A673 (cell line): Measurements from ENCODE around the gene GLI3. TPM values are rescaled to one million over a fixed set of nuclear protein-coding genes. Genes with fewer than 3 reads are reported as not detected.

Source experiments
- BruUV-seq: library from RNA; stranded (reverse); fragments of 400-500 nt; replicated peaks from 2 replicates; lab custom pipeline; 2021; lab: Mats Ljungman, UMichigan
- CTCF ChIA-PET: fragments of 300-600 bp; sonication (Branson Sonifier 250); formaldehyde crosslinking; loops from one replicate; lab custom pipeline; 2022; ENCODE audit warnings: antibody characterized with exemption; lab: Charles Lee
- POLR2A ChIA-PET: fragments of 300-600 bp; sonication (Branson Sonifier 250); formaldehyde crosslinking; loops from one replicate; lab custom pipeline; 2022; ENCODE audit warnings: antibody characterized with exemption; ENCODE audit not compliant: low non-redundant PET; lab: Charles Lee
- DNase-seq: peaks from one replicate; pipeline ENCODE4 v3.0.0-alpha.2; 2015; ENCODE audit warnings: low spot score
- H3K27ac ChIP-seq: fragments of 200-600 bp; sonication (generic); 2 replicates; pipeline ENCODE4 v1.5.1; 2016; ENCODE audit warnings: mixed run types, low read depth, mild to moderate bottlenecking, mixed read lengths, antibody characterized with exemption, low read length; ENCODE audit not compliant: poor library complexity, severe bottlenecking
- H3K27me3 ChIP-seq: fragments of 200-600 bp; sonication (generic); replicated peaks from 2 replicates; pipeline ENCODE4 v1.6.1; 2017; ENCODE audit warnings: mixed run types, low read depth, mild to moderate bottlenecking, mixed read lengths, antibody characterized with exemption, low read length; ENCODE audit not compliant: insufficient read depth, poor library complexity
- H3K36me3 ChIP-seq: fragments of 200-600 bp; sonication (generic); 2 replicates; pipeline ENCODE4 v1.6.1; 2016; ENCODE audit warnings: mixed run types, mild to moderate bottlenecking, mixed read lengths, antibody characterized with exemption, low read length; ENCODE audit not compliant: insufficient read depth, poor library complexity, severe bottlenecking
- H3K4me1 ChIP-seq: fragments of 200-600 bp; sonication (generic); 2 replicates; pipeline ENCODE4 v1.6.1; 2017; ENCODE audit warnings: mixed run types, mild to moderate bottlenecking, mixed read lengths, antibody characterized with exemption, low read length; ENCODE audit not compliant: insufficient read depth, poor library complexity, severe bottlenecking
- H3K4me3 ChIP-seq: fragments of 200-600 bp; sonication (generic); 2 replicates; pipeline ENCODE4 v1.5.1; 2016; ENCODE audit warnings: low read depth, mixed run types, mild to moderate bottlenecking, mixed read lengths, low read length; ENCODE audit not compliant: poor library complexity, severe bottlenecking
- H3K9me3 ChIP-seq: fragments of 200-600 bp; sonication (generic); 2 replicates; pipeline ENCODE4 v1.6.1; 2016; ENCODE audit warnings: mixed run types, low read depth, mild to moderate bottlenecking, mixed read lengths, antibody characterized with exemption, low read length; ENCODE audit not compliant: poor library complexity, severe bottlenecking
- CTCF ChIP-seq: fragments of 300-800, 200-600 bp; sonication (generic); conservative IDR thresholded peaks from 2 replicates; pipeline ENCODE4 v1.5.1; 2017; ENCODE audit warnings: low read depth, mild to moderate bottlenecking, antibody characterized with exemption, low read length, moderate library complexity, mixed read lengths
- EZH2 ChIP-seq: fragments of 200-600 bp; sonication (generic); IDR thresholded peaks from 2 replicates; pipeline ENCODE4 v1.6.1; 2017; ENCODE audit warnings: borderline replicate concordance, low read depth, mild to moderate bottlenecking, mixed read lengths, antibody characterized with exemption, low read length; ENCODE audit not compliant: poor library complexity, severe bottlenecking
- intact Hi-C: fragments of 100-400 bp; cut with micrococcal nuclease; formaldehyde crosslinking; loops from one replicate; pipeline ENCODE4 v1.10.0; 2022; ENCODE audit not compliant: unreplicated experiment
- total RNA-seq: library from RNA; stranded (reverse); gene quantifications from 2 replicates; pipeline ENCODE4 v1.2.3, GENCODE V29; 2021

GLI3 gene
- total RNA-seq, 1 experiment from 2014 or later, result 52.6 TPM

- no peak for TF ChIP-seq EZH2
- no peak for TF ChIP-seq CTCF
- no peak for DNase-seq
- H3K27ac ChIP-seq, result no peak overlapping the region
- ChIA-PET CTCF (no interaction called here), POLR2A (no interaction called here)
- H3K4me1 ChIP-seq, result peaks cover 7% of the 10 kb centered on the region
- BruUV-seq, result no TSS peak
- intact Hi-C loops, result no loop called here
- no peaks in the 10 kb centered on the region for H3K9me3 ChIP-seq
- no peak overlapping the region for H3K4me3 ChIP-seq
- no peaks in the 10 kb centered on the region for H3K27me3 ChIP-seq
- H3K36me3 ChIP-seq, result peaks cover 12% of the 10 kb centered on the region
Observed at GRCh38 chr7:42029405-42029804, 207.6 kb downstream of the GLI3 start.

GRCh38 chr7:42027521-42027920 is 209.5 kb downstream of the GLI3 start:
- BruUV-seq, result no TSS peak
- ChIA-PET CTCF (no interaction called here), POLR2A (no interaction called here)
- H3K4me3 ChIP-seq, result no peak overlapping the region
- H3K9me3 ChIP-seq, result no peaks in the 10 kb centered on the region
- no peak for TF ChIP-seq EZH2
- TF ChIP-seq CTCF, result no peak
- DNase-seq, result no peak
- H3K4me1 ChIP-seq, result peaks cover 12% of the 10 kb centered on the region
- H3K27ac ChIP-seq, result no peak overlapping the region
- H3K36me3 ChIP-seq, result peaks cover 18% of the 10 kb centered on the region
- intact Hi-C loops, result no loop called here
- no peaks in the 10 kb centered on the region for H3K27me3 ChIP-seq

GRCh38 chr7:42026622-42027197 is 210.3 kb downstream of the GLI3 start:
- H3K9me3 ChIP-seq, result no peaks in the 10 kb centered on the region
- no peak overlapping the region for H3K27ac ChIP-seq
- H3K27me3 ChIP-seq, result no peaks in the 10 kb centered on the region
- POLR2A ChIA-PET, result no interaction called here
- TF ChIP-seq CTCF, result no peak
- no peak for TF ChIP-seq EZH2
- H3K4me1 ChIP-seq, result peaks cover 12% of the 10 kb centered on the region
- no TSS peak for BruUV-seq
- DNase-seq, result no peak
- H3K36me3 ChIP-seq, result peaks cover 18% of the 10 kb centered on the region
- no peak overlapping the region for H3K4me3 ChIP-seq
- CTCF ChIA-PET, result no interaction called here
- intact Hi-C loops, result no loop called here
